Epithelial cell of esophagus (primary cell): Measurements from ENCODE around the gene OR10AG1.

ENCODE experiments used
- DNase-seq: peaks from one replicate; pipeline ENCODE4 v3.0.0; 2010; ENCODE audit warnings: low read depth
- H3K4me3 ChIP-seq: 2 replicates; pipeline ENCODE4 v1.5.1; 2011; ENCODE audit warnings: mild to moderate bottlenecking, low read length, control low read depth
- CTCF ChIP-seq: IDR thresholded peaks from 2 replicates; pipeline ENCODE4 v1.5.1; 2011; ENCODE audit warnings: low read depth, mild to moderate bottlenecking, low read length, control low read depth, inconsistent platforms; ENCODE audit not compliant: insufficient read depth; ENCODE audit errors: missing control alignments

OR10AG1 gene

GRCh38 chr11:55956521-55956920 lies 13.2 kb downstream of the OR10AG1 start:
- no peak for DNase-seq
- H3K4me3 ChIP-seq: no peak overlapping the region
- no peak for TF ChIP-seq CTCF

- TF ChIP-seq CTCF: no peak
- H3K4me3 ChIP-seq: no peak overlapping the region
- DNase-seq: no peak
These were observed 20.4 kb downstream of the OR10AG1 start for GRCh38 chr11:55949330-55949729.

GRCh38 chr11:55942785-55943392 lies 26.9 kb downstream of the OR10AG1 start:
- TF ChIP-seq CTCF: peak; percentile 45
- H3K4me3 ChIP-seq: no peak overlapping the region
- peak; percentile 57 for DNase-seq

- TF ChIP-seq CTCF: no peak
These were observed 33.4 kb downstream of the OR10AG1 start, which contains the start of gene OR5I1 for GRCh38 chr11:55936300-55936699. Gene OR5I1, minus strand, starts transcription at chr11:55936400. Its CDS starts 0 bp downstream, at chr11:55936400.

GRCh38 chr11:55920537-55920936 lies 49.2 kb downstream of the OR10AG1 start:
- H3K4me3 ChIP-seq: no peak overlapping the region
- no peak for TF ChIP-seq CTCF
- DNase-seq: no peak

More at GRCh38 chr11:55936300-55936699, 33.4 kb downstream of the OR10AG1 start, which contains the start of gene OR5I1:
- no peak within 1 kb of the TSS for H3K4me3 ChIP-seq
- no peak for DNase-seq
